OCI-LY3 (cell line): ENCODE results near the gene SERPINB4.

Experiments used
- CTCF ChIP-seq: fragments of 200-600, 300-600 bp; sonication (generic); IDR thresholded peaks from 2 replicates; pipeline ENCODE4 v1.5.1; 2014; ENCODE audit warnings: antibody characterized with exemption, low read length, low read depth
- EZH2phosphoT487 ChIP-seq: fragments of 200-600 bp; shearing (Covaris generic); IDR thresholded peaks from 2 replicates; pipeline ENCODE4 v1.6.1; 2018; ENCODE audit warnings: antibody characterized with exemption, mixed run types, low read depth

DNA sequence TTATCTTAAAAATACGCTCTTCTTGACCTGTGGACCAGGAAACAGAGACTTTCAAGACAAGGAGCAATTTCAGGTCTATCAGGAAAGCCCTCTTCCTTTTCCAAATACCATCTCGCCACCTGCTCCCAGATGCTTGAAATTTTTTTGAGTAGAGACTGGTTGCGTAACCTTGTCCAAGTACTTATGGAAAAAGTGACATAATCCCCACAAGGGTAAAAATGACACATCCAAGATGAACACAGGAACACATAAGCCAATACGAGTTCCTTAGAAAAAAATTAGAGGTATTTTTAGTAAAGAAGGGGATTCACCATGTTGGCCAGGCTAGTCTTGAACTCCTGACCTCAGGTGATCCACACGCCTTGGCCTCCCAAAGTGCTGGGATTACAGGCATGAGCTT lies 55.1 kb downstream of the SERPINB4 start:
- TF ChIP-seq CTCF (no peak), EZH2phosphoT487 (no peak)
